HUES64 (cell line): ENCODE results near the gene GOLIM4.

Source experiments
- H3K27ac ChIP-seq: 2 replicates; pipeline ENCODE4 v1.7.0; 2013; ENCODE audit warnings: low read depth, low read length, inconsistent platforms
- H3K27me3 ChIP-seq: 2 replicates; pipeline ENCODE4 v1.6.1; 2013; ENCODE audit warnings: mild to moderate bottlenecking, low read length; ENCODE audit not compliant: insufficient read depth
- H3K36me3 ChIP-seq: 2 replicates; pipeline ENCODE4 v1.6.1; 2013; ENCODE audit warnings: mild to moderate bottlenecking, low read length; ENCODE audit not compliant: insufficient read depth
- H3K4me1 ChIP-seq: 2 replicates; pipeline ENCODE4 v1.6.1; 2013; ENCODE audit warnings: mild to moderate bottlenecking, low read length, moderate library complexity; ENCODE audit not compliant: insufficient read depth
- H3K4me3 ChIP-seq: 2 replicates; pipeline ENCODE4 v1.5.1; 2013; ENCODE audit warnings: mild to moderate bottlenecking, low read length, moderate library complexity
- H3K9ac ChIP-seq: 2 replicates; pipeline ENCODE4 v1.6.1; 2013; ENCODE audit warnings: mild to moderate bottlenecking, low read depth, low read length
- H3K9me3 ChIP-seq: 2 replicates; pipeline ENCODE4 v1.6.1; 2013; ENCODE audit warnings: low read depth, low read length; ENCODE audit not compliant: insufficient read depth
- WGBS: fragments of 150-250, 120-280 bp; methylation state at CpG from one replicate; pipeline ENCODE4 v1.1.7; 2013; ENCODE audit warnings: missing lambda C conversion rate; 5-methylcytosine and 5-hydroxymethylcytosine counted together

The GOLIM4 gene

DNA sequence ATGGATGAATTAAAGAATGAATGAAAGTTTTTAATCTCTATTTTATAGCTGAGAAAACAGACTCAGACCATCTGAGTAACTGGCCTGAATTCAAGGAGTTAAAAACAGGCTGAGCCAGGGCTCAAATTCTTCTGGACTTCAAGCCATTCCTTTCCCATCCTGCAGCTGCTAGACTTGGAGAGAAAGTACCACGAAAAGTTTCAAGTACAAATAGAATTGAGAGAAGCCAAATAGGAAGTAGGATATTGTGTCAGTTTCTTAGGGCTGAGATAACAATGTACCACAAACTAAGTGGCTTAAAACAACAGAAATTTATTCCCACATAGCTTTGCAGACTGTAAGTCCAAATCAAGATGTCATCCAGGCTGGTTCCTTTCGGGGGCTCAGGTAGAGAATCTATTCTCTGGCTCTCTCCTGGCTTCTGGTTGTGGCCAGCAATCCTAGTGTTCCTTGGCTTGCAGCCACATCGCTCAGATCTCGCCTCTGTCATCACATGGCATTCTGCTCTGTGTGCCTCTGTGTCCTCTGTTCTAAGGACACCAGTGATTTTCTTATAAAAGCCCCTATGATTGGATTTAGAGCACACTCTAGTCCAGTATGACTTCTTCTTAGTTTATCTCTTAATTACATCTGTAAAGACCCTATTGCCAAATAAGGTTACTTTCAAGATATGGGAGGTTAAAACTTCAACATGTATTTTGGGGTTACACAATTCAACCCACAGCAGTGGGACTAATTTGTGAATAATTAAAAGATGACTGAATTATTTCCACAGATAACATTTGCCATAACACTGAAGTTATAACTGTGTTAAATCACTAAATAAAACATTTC, 25.7 kb upstream of the GOLIM4 start:
- WGBS = 96% methylated on average over 4 of the region's 4 CpGs
- H3K27ac ChIP-seq = no peak overlapping the region
- H3K4me3 ChIP-seq = no peak overlapping the region
- no peaks in the 10 kb centered on the region for H3K36me3 ChIP-seq
- H3K9me3 ChIP-seq = 0 out of 2 replicates have a peak, but pooled peaks cover 4% of the 10 kb centered on the region
- H3K4me1 ChIP-seq = no peaks in the 10 kb centered on the region; the same call in 1 of the 2 replicates
- no peak overlapping the region for H3K9ac ChIP-seq
- H3K27me3 ChIP-seq = no peaks in the 10 kb centered on the region

GRCh38 chr3:168117853-168118313, 22.2 kb upstream of the GOLIM4 start:
- Histone ChIP-seq H3K4me1 (no peaks in the 10 kb centered on the region; the same call in 1 of the 2 replicates), H3K27ac (no peak overlapping the region), H3K9ac (no peak overlapping the region), H3K4me3 (no peak overlapping the region), H3K9me3 (no peaks in the 10 kb centered on the region), H3K36me3 (no peaks in the 10 kb centered on the region), H3K27me3 (no peaks in the 10 kb centered on the region)
- WGBS = 81% methylated on average over 1 of the region's 2 CpGs

- H3K4me1 ChIP-seq = no peaks in the 10 kb centered on the region; the same call in 1 of the 2 replicates
- H3K27ac ChIP-seq = no peak overlapping the region
- no peaks in the 10 kb centered on the region for H3K36me3 ChIP-seq
- no peak overlapping the region for H3K9ac ChIP-seq
- no peaks in the 10 kb centered on the region for H3K27me3 ChIP-seq
- H3K4me3 ChIP-seq = no peak overlapping the region
- no peaks in the 10 kb centered on the region for H3K9me3 ChIP-seq
- WGBS = 89% methylated on average over 1 of the region's 3 CpGs
Observed at GRCh38 chr3:168117059-168117458, 21.3 kb upstream of the GOLIM4 start.

DNA sequence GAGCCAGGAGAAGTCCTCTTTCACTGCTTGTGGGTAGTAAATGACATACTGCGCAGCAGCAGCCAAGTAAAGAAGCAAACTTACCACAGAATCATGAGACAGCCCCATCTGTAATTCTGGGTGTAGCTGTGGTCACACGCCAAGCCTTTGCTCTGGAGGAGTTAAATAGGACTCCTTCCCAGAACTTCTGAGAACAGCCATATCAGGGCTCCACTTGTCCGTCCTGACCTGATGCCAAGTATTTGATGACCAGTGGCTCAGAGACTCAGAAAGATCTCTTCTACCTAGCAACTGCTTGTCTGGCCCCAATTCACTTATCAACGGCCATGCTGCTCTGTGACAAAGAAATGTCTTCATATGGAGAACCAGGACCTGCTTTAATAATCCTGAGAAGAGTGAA, 20.6 kb upstream of the GOLIM4 start:
- no peak overlapping the region for H3K27ac ChIP-seq
- H3K4me1 ChIP-seq = no peaks in the 10 kb centered on the region; the same call in 1 of the 2 replicates
- no peak overlapping the region for H3K9ac ChIP-seq
- H3K4me3 ChIP-seq = no peak overlapping the region
- WGBS = 91% methylated on average over 4 of the region's 4 CpGs
- no peaks in the 10 kb centered on the region for H3K36me3 ChIP-seq
- H3K9me3 ChIP-seq = no peaks in the 10 kb centered on the region
- no peaks in the 10 kb centered on the region for H3K27me3 ChIP-seq

DNA sequence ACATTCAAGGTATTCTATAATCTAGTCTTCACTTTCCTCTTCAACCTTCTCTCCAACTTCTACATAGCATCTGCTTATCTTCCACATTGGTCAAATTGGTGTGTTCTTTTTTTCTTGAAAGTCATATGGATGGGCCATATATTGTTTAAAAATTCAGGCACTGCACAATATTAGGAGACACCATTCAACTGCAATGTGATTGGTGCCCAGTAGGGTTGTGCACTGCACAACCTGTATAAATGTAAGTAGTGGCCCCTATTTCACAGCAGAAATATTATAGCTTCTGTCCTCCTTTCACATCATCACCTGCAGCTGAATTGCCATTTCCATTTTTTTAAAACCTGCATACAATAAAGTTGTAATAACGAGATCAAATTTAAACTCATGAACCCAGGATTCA, 18.1 kb upstream of the GOLIM4 start:
- H3K36me3 ChIP-seq = no peaks in the 10 kb centered on the region

DNA sequence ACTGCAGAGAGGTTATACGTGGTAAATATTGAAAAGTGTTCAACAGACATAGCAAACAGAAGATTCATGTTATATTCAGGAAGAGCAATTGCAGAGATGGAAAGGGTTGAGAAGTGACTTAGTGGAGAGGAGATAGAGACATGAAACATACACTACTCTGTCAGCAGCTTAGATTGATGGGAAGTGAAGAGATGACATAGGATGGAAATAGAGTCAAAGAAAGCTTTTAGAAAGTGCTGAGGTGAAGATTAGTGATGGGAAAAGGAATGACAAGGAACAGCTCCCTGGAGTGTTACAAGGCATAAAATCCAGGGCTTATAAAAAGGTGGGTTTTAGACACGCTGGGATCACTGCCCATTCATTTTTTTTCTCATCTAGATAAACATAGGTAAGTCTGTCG, 17.2 kb upstream of the GOLIM4 start:
- Histone ChIP-seq H3K9ac (no peak overlapping the region), H3K27ac (no peak overlapping the region), H3K4me3 (no peak overlapping the region), H3K27me3 (no peaks in the 10 kb centered on the region), H3K9me3 (no peaks in the 10 kb centered on the region), H3K4me1 (no peaks in the 10 kb centered on the region; the same call in 1 of the 2 replicates), H3K36me3 (no peaks in the 10 kb centered on the region)
- WGBS = 98% methylated on average over 2 of the region's 3 CpGs

More for the DNA sequence above, 18.1 kb upstream of the GOLIM4 start:
- Histone ChIP-seq H3K9me3 (no peaks in the 10 kb centered on the region), H3K27me3 (no peaks in the 10 kb centered on the region), H3K27ac (no peak overlapping the region), H3K4me1 (no peaks in the 10 kb centered on the region; the same call in 1 of the 2 replicates), H3K4me3 (no peak overlapping the region), H3K9ac (no peak overlapping the region)
- WGBS = 95% methylated on average over 1 of the region's 1 CpG

DNA sequence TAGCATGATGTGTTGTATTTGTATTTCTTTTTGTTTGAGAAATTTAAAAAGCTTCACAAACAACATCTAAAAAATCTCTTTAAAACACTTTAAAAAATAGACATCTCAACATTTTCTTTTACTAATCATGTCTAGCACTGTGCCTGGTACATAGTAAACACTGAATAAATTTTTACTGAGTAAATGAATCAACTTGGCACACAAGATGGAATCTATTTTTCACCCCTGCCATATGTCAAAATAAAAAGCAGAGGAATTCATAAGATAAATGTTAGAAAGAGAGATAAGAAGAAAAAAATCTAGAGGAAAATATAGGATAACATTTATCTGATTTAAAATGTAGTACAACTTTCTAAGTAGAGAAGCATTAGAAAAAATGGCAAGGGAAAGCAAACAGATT, 8.6 kb upstream of the GOLIM4 start:
- H3K36me3 ChIP-seq = no peaks in the 10 kb centered on the region
- no peak overlapping the region for H3K4me3 ChIP-seq
- H3K27me3 ChIP-seq = no peaks in the 10 kb centered on the region
- H3K9ac ChIP-seq = no peak overlapping the region
- H3K4me1 ChIP-seq = no peaks in the 10 kb centered on the region
- no peak overlapping the region for H3K27ac ChIP-seq
- no peaks in the 10 kb centered on the region for H3K9me3 ChIP-seq

GRCh38 chr3:168102735-168103410, 7.1 kb upstream of the GOLIM4 start:
- H3K9ac ChIP-seq = no peak overlapping the region
- H3K36me3 ChIP-seq = no peaks in the 10 kb centered on the region
- no peaks in the 10 kb centered on the region for H3K4me1 ChIP-seq
- H3K9me3 ChIP-seq = no peaks in the 10 kb centered on the region
- no peak overlapping the region for H3K27ac ChIP-seq
- H3K27me3 ChIP-seq = no peaks in the 10 kb centered on the region
- WGBS = 91% methylated on average over 2 of the region's 4 CpGs
- H3K4me3 ChIP-seq = no peak overlapping the region

GRCh38 chr3:168100777-168101492, 5.2 kb upstream of the GOLIM4 start:
- Histone ChIP-seq H3K27me3 (no peaks in the 10 kb centered on the region), H3K27ac (no peak overlapping the region)
- 92% methylated on average over 3 of the region's 3 CpGs for WGBS

GRCh38 chr3:168097381-168097780, 1.7 kb upstream of the GOLIM4 start:
- Histone ChIP-seq H3K9me3 (no peaks in the 10 kb centered on the region), H3K36me3 (no peaks in the 10 kb centered on the region), H3K4me1 (peaks cover 30% of the 10 kb centered on the region), H3K4me3 (no peak overlapping the region), H3K27me3 (no peaks in the 10 kb centered on the region), H3K9ac (no peak overlapping the region), H3K27ac (no peak overlapping the region)

More at GRCh38 chr3:168100777-168101492, 5.2 kb upstream of the GOLIM4 start:
- no peak overlapping the region for H3K9ac ChIP-seq
- no peaks in the 10 kb centered on the region for H3K9me3 ChIP-seq
- no peak overlapping the region for H3K4me3 ChIP-seq
- no peaks in the 10 kb centered on the region for H3K36me3 ChIP-seq
- peaks cover 10% of the 10 kb centered on the region; the same call in 1 of the 2 replicates for H3K4me1 ChIP-seq

GRCh38 chr3:168096210-168096652, 507 bp upstream of the GOLIM4 start:
- Histone ChIP-seq H3K4me1 (peaks cover 41% of the 10 kb centered on the region), H3K36me3 (no peaks in the 10 kb centered on the region), H3K9me3 (no peaks in the 10 kb centered on the region), H3K27ac (no peak overlapping the region), H3K9ac (peak overlapping the region; percentile 72), H3K27me3 (no peaks in the 10 kb centered on the region), H3K4me3 (peak overlapping the region; percentile 87)
- 2% methylated on average over 17 of the region's 17 CpGs for WGBS
